GM18507 (cell line): ENCODE data around the gene GJA9.
"Not testable (repeated sequence)": the region's sequence is repeated elsewhere in the genome, so short reads cannot be mapped to it uniquely, and the experiment has no call there.

Source experiments
- DNase-seq: peaks from one replicate; pipeline ENCODE4 v3.0.0; 2011; ENCODE audit warnings: low read depth; ENCODE audit not compliant: insufficient read length; ENCODE audit errors: extremely low spot score
- FAIRE-seq: peaks from 2 replicates; lab custom pipeline; 2011; peaks lifted over from hg19 to GRCh38; lab: Jason Lieb, UNC

The GJA9 gene

GRCh38 chr1:38881487-38881886 lies at the start of gene GJA9:
Gene GJA9, minus strand, starts transcription at chr1:38881587. Its CDS starts 5,489 bp downstream, at chr1:38876098.
- FAIRE-seq (no peak), DNase-seq (no peak)

DNA sequence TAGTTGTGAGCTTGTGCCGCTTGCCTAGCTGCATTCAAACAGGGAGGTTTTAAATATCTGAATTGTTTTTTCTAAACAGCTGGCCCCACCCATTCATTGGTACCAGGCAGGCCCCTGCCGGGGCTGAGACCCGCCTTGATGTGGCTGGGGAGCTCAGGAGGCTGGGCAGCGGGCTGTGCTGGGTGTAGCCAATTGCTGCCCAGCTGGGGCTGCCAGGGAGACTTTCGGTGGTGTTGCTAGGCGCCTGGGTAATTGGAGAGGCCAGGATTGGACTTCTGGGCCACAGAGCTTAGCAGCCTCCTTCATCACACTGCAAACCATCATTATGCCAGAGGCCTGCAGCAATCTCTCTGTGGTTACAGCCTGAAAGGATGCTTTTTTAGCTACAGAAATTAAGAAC lies 48.1 kb upstream of the GJA9 start:
- no peak for FAIRE-seq
- no peak for DNase-seq

DNA sequence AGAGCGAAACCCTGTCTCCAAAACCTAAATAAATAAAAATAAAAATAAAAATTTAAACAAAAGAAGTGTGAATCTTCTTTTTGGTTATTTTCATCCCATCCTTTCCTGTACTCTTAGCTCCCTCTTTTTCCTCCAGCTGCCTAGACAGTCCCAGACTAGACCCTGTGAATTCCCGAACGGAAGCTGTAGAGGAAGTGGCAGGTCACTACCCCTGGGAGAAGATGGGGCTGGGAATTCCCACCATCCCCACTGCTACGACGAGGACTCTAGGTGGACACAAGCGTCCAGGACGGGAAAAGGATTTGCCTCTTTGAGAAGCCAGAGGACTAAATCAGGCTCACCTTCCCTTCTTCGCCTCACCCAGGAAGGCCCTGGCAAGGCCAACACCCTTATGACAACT lies 47.7 kb upstream of the GJA9 start:
- FAIRE-seq (no peak), DNase-seq (no peak)

DNA sequence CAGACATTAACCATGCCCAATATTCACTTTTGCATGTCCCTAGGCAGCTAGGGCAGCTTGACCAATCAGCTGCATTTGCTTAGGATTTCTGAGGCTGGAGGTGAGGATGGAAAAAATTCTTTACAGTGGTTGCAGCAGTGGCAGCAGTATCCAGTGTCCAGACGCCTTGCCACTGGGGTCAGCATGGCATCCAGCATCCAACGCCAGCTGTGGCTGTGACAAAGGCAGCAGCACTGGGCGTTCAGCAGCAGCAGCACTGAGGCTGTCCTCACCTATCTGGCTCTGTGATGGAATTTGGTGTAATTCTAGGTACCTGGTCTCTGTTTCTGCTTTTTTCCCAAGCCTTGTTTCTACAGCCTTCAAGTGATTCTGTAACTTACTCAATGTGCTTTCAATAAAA lies 44.7 kb upstream of the GJA9 start:
- no peak for DNase-seq

GRCh38 chr1:38925391-38925790 lies 44.0 kb upstream of the GJA9 start:
- FAIRE-seq, result no peak

More for the DNA sequence above, 44.7 kb upstream of the GJA9 start:
- FAIRE-seq, result no peak

DNA sequence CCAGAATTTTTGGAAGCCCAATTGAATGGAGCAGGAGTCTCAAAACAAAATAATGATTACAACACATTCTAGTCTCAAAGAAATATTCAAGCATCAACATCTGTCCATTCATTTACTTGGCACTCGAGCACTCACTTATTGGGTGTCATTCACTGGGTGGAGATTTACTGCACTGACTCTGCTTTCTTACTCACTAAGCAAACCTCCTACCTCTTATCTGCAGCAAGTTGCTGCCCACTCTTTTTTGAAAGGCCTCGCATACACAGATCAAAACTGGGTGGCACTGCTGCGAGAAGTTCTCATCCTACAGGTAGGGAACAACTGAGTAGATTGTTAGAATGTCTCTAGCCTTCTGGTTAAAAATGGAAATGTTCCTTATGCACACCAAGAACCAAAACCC lies 42.2 kb upstream of the GJA9 start:
- DNase-seq (no peak), FAIRE-seq (no peak)

More at GRCh38 chr1:38925391-38925790, 44.0 kb upstream of the GJA9 start:
- DNase-seq, result no peak

- FAIRE-seq (no peak), DNase-seq (no peak)
Observed at GRCh38 chr1:38919130-38919529, 37.7 kb upstream of the GJA9 start.

- DNase-seq, result no peak
- no peak for FAIRE-seq
Observed at GRCh38 chr1:38918568-38918967, 37.2 kb upstream of the GJA9 start.

DNA sequence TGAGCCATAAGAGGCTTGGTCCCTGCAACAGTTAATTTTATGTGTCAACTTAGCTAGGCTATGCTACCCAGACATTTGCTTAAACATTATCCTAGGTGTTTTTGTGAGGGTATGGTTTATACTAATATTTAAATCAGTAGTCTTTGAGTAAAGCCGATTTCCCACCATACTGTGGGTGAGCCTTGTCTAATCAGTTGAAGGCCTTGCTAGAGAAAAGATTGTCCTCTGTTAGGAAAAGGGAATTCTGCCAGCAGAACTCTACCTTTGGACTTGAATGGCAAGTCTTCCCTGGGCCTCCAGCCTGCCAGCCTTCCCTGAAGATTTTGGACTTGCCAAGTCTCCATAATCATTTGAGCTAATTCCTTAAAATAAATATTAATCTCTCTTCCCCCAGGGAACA lies 36.4 kb upstream of the GJA9 start:
- DNase-seq (no peak), FAIRE-seq (no peak)

GRCh38 chr1:38917337-38917736 lies 36.0 kb upstream of the GJA9 start:
- DNase-seq, result no peak
- no peak for FAIRE-seq

- FAIRE-seq, result no peak
- no peak for DNase-seq
Observed at GRCh38 chr1:38915352-38915948, 34.1 kb upstream of the GJA9 start.

- not testable (repeated sequence) for FAIRE-seq, DNase-seq
Observed at GRCh38 chr1:38914908-38915307, 33.5 kb upstream of the GJA9 start.

GRCh38 chr1:38908821-38909220 lies 27.4 kb upstream of the GJA9 start:
- FAIRE-seq, result no peak
- no peak for DNase-seq

DNA sequence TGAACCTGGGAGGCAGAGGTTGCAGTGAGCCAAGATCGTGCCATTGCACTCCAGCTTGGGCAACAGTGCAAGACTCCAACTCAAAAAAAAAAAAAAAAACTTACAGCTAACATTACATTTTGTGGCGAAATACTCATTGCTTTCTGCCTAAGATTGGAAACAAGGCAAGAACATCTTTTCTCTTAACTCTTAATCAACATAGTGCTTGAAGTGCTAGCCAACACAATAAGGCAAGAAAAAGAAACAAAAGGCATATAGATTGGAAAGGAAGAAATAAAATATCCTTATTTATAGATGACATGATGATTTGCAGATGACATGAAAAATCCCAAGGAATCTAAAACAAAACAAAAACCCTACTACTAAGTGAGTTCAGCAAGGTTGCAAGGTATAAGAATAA lies 24.6 kb upstream of the GJA9 start:
- DNase-seq (no peak), FAIRE-seq (no peak)

GRCh38 chr1:38899560-38899959 lies 18.2 kb upstream of the GJA9 start:
- DNase-seq (no peak), FAIRE-seq (no peak)

- no peak for FAIRE-seq
- no peak for DNase-seq
Observed at GRCh38 chr1:38898653-38899230, 17.4 kb upstream of the GJA9 start.

DNA sequence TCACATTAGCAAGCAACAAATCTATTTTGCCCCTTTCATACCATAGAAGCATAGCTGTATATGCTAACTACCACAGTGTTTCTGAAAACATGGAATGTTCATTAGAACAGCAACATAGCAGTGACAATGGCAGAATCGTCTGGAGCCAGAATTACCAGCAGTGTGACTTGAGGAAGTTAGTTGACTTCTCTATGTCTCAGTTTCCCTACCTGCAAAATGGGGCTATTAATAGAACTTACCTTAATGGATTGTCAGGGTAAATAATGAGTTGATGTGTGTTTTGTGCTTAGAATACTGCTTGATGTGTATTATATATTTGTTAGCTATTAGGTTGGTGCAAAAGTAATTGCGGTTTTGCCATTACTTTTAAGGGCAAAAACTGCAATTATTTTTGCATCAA lies 14.8 kb upstream of the GJA9 start:
- FAIRE-seq, result no peak
- no peak for DNase-seq

- DNase-seq, result no peak
- FAIRE-seq, result no peak
Observed at GRCh38 chr1:38892976-38893375, 11.6 kb upstream of the GJA9 start.

DNA sequence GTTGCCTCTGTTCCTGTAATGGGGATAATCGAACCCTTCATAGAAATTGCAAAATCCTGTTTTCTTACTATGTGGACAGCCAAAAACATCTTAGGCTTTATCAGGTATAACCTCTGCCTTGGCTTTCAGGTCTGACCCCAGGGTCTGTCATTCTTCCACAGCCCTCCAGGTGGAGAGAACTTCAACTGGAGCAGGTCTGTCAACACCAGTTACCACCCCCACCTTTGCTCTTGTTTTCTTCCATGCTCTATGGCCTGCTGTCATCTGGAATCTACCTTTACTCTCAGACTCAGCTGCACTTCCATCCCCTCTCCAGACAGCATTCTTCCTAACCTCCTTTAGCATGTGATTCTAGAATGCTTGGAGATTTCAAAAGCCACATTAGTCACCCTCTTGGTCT lies 10.4 kb upstream of the GJA9 start:
- DNase-seq (no peak), FAIRE-seq (no peak)

- DNase-seq, result no peak
- no peak for FAIRE-seq
Observed at GRCh38 chr1:38889589-38889988, 8.2 kb upstream of the GJA9 start.

GRCh38 chr1:38888423-38889333 lies 7.3 kb upstream of the GJA9 start:
- no peak for FAIRE-seq
- DNase-seq, result no peak
